Measurements from ENCODE around the gene GSAP.
"Not testable (repeated sequence)": the region's sequence is repeated elsewhere in the genome, so short reads cannot be mapped to it uniquely, and the experiment has no call there.

Gene GSAP, protein sequence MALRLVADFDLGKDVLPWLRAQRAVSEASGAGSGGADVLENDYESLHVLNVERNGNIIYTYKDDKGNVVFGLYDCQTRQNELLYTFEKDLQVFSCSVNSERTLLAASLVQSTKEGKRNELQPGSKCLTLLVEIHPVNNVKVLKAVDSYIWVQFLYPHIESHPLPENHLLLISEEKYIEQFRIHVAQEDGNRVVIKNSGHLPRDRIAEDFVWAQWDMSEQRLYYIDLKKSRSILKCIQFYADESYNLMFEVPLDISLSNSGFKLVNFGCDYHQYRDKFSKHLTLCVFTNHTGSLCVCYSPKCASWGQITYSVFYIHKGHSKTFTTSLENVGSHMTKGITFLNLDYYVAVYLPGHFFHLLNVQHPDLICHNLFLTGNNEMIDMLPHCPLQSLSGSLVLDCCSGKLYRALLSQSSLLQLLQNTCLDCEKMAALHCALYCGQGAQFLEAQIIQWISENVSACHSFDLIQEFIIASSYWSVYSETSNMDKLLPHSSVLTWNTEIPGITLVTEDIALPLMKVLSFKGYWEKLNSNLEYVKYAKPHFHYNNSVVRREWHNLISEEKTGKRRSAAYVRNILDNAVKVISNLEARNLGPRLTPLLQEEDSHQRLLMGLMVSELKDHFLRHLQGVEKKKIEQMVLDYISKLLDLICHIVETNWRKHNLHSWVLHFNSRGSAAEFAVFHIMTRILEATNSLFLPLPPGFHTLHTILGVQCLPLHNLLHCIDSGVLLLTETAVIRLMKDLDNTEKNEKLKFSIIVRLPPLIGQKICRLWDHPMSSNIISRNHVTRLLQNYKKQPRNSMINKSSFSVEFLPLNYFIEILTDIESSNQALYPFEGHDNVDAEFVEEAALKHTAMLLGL

DNA sequence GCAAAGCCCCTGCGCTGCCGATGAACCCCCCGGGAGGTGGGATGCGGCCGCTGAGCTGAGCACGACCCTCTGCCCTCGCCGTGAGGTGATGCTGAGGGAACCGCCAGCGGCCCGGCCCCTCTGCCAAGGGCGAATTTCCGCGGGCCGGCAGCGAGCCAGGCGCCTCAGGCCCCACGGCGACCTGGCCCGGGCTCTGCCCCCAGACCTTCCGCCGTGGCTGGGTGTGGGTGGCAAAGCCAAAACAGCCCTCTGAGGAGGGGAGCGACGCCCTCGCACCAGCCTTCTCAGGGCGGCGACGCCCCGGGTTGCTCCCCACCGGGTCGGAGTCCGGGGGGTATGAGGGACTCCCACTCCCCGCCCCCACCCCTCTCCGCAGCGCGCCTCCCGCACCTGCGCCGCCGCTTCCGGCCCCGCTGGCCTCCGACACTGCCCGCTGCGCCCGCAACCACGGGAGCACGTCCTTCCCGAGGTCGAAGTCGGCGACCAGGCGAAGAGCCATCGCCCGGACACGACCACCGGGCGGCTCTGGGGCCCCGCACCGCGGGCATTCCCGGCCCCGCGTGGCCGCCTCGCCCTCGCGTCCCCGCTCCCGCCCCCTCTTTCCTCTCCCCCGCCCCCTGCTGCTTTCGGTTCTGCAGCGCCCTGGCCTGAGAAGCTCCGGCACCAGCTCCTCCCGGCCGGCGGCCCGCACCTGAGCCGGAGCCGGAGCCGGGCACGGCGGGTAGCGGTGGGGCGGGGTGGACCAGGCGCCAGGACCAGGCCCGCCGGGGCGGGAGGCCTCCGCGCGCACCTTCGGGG is at the start of gene GSAP:
Gene GSAP, minus strand, starts transcription at position 527 of the 798 bp plus-strand sequence. Its CDS starts 28 bp downstream, at position 499.
- peaks cover 44% of the 10 kb centered on the region for H3K4me1 Mint-ChIP-seq
- H3K27ac Mint-ChIP-seq (ENCODE audit: low read depth), result peak within 1 kb of the TSS; percentile 65
- DNase-seq (ENCODE audit: low spot score in 2 of 2) (peak; percentile 15 to 20), ATAC-seq (replicated peaks; ENCODE audit: extremely low read depth, poor library complexity, severe bottlenecking) (peak; percentile 75)
- H3K4me3 Mint-ChIP-seq, result peak within 1 kb of the TSS; percentile 78
- H3K27me3 Mint-ChIP-seq, result no peaks in the 10 kb centered on the region
- H3K9me3 Mint-ChIP-seq, result no peaks in the 10 kb centered on the region
- peaks cover 1% of the 10 kb centered on the region for H3K36me3 Mint-ChIP-seq (ENCODE audit: insufficient read depth)

GRCh38 chr7:77465256-77465655 is 49.1 kb upstream of the GSAP start:
- Mint-ChIP-seq H3K27me3 (no peaks in the 10 kb centered on the region), H3K9me3 (no peaks in the 10 kb centered on the region), H3K27ac (ENCODE audit: low read depth) (no peak overlapping the region), H3K36me3 (ENCODE audit: insufficient read depth) (no peaks in the 10 kb centered on the region), H3K4me1 (no peaks in the 10 kb centered on the region), H3K4me3 (no peak overlapping the region)
- no peak for ATAC-seq (replicated peaks; ENCODE audit: extremely low read depth, poor library complexity, severe bottlenecking)
- DNase-seq (ENCODE audit: low spot score in 2 of 2), result no peak

- no peaks in the 10 kb centered on the region for H3K9me3 Mint-ChIP-seq
- no peak overlapping the region for H3K4me3 Mint-ChIP-seq
- H3K27me3 Mint-ChIP-seq, result no peaks in the 10 kb centered on the region
Measured at GRCh38 chr7:77464589-77464988, 48.4 kb upstream of the GSAP start.

DNA sequence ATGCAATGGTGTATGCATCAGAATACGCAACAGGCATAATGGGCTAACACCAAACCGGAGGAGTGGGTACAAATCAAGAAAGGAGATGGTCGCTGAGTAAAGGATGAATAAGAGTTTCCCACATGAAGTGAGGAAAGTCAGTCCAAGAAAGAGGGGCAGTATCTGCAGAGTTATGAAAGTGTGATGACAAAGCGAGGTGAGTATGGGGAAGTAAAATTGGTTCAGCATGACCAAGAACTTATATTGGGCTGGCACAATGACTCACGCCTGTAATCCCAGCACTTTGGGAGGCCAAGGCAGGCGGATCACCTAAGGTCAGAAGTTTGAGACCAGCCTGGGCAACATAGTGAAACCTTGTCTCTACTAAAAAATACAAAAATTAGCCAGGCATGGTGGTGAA is 47.5 kb upstream of the GSAP start:
- DNase-seq (ENCODE audit: low spot score in 2 of 2); H3K4me3 Mint-ChIP-seq: not testable (repeated sequence)

More at GRCh38 chr7:77464589-77464988, 48.4 kb upstream of the GSAP start:
- DNase-seq (ENCODE audit: low spot score in 2 of 2) (no peak), ATAC-seq (replicated peaks; ENCODE audit: extremely low read depth, poor library complexity, severe bottlenecking) (no peak)
- no peaks in the 10 kb centered on the region for H3K4me1 Mint-ChIP-seq
- no peak overlapping the region for H3K27ac Mint-ChIP-seq (ENCODE audit: low read depth)
- H3K36me3 Mint-ChIP-seq (ENCODE audit: insufficient read depth), result no peaks in the 10 kb centered on the region

DNA sequence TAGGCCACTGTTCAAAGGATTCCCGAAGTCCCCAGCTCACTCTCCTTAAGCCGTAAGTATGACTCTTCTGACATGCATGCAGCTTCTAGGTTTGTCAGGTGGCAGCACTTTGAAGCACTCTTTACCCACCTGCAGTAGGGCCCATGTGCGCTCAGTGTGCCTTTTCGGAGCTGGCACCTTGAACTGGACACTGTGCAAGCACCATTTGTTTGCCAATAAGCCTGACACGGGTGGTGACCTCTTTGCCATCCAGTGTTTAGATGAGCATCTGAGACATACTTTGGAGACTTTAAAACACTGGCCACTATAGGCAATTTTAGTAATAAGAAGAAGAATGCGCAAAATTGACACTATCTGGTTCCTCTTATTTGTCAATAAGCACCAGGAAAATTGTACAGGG is 45.7 kb upstream of the GSAP start:
- H3K27ac Mint-ChIP-seq (ENCODE audit: low read depth), result no peak overlapping the region
- no peaks in the 10 kb centered on the region for H3K9me3 Mint-ChIP-seq
- H3K4me1 Mint-ChIP-seq, result no peaks in the 10 kb centered on the region
- H3K36me3 Mint-ChIP-seq (ENCODE audit: insufficient read depth), result no peaks in the 10 kb centered on the region
- no peak for ATAC-seq (replicated peaks; ENCODE audit: extremely low read depth, poor library complexity, severe bottlenecking)
- no peak overlapping the region for H3K4me3 Mint-ChIP-seq
- DNase-seq (ENCODE audit: low spot score in 2 of 2), result no peak
- no peaks in the 10 kb centered on the region for H3K27me3 Mint-ChIP-seq

More for the DNA sequence above, 47.5 kb upstream of the GSAP start:
- ATAC-seq (replicated peaks; ENCODE audit: extremely low read depth, poor library complexity, severe bottlenecking); H3K36me3 Mint-ChIP-seq (ENCODE audit: insufficient read depth); H3K9me3 Mint-ChIP-seq; H3K27ac Mint-ChIP-seq (ENCODE audit: low read depth); H3K27me3 Mint-ChIP-seq; H3K4me1 Mint-ChIP-seq: not testable (repeated sequence)

- no peaks in the 10 kb centered on the region for H3K9me3 Mint-ChIP-seq
- no peak overlapping the region for H3K4me3 Mint-ChIP-seq
- no peaks in the 10 kb centered on the region for H3K27me3 Mint-ChIP-seq
- H3K27ac Mint-ChIP-seq (ENCODE audit: low read depth), result no peak overlapping the region
- DNase-seq (ENCODE audit: low spot score in 2 of 2) (no peak), ATAC-seq (replicated peaks; ENCODE audit: extremely low read depth, poor library complexity, severe bottlenecking) (no peak)
- no peaks in the 10 kb centered on the region for H3K4me1 Mint-ChIP-seq
- no peaks in the 10 kb centered on the region for H3K36me3 Mint-ChIP-seq (ENCODE audit: insufficient read depth)
Measured at GRCh38 chr7:77461246-77461645, 45.1 kb upstream of the GSAP start.

DNA sequence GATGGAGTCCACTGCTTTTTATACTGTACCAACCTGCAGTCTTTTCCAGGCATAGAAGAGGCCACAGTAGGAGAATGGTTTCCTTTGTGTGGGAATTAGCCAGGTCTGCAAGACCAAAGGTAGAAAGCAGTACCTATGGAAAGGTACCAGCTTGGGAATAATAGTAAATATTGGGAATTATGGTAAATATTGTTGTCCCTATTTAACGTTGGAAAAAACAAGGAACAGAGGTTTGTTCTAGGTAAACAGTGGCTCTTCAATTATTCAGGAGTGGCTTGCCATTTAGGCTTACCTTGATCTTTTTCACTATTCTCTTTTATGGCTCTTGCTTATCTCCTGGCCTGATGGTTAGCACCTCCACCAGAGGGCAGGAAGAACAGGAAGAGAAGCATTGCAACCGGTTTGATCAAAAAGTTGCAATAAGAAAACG is 43.9 kb upstream of the GSAP start:
- H3K9me3 Mint-ChIP-seq, result no peaks in the 10 kb centered on the region
- H3K4me3 Mint-ChIP-seq, result no peak overlapping the region
- ATAC-seq (replicated peaks; ENCODE audit: extremely low read depth, poor library complexity, severe bottlenecking) (no peak), DNase-seq (ENCODE audit: low spot score in 2 of 2) (no peak)
- H3K27me3 Mint-ChIP-seq, result no peaks in the 10 kb centered on the region
- no peak overlapping the region for H3K27ac Mint-ChIP-seq (ENCODE audit: low read depth)
- H3K36me3 Mint-ChIP-seq (ENCODE audit: insufficient read depth), result no peaks in the 10 kb centered on the region
- no peaks in the 10 kb centered on the region for H3K4me1 Mint-ChIP-seq

- no peak for ATAC-seq (replicated peaks; ENCODE audit: extremely low read depth, poor library complexity, severe bottlenecking)
- Mint-ChIP-seq H3K27ac (ENCODE audit: low read depth) (no peak overlapping the region), H3K4me3 (no peak overlapping the region), H3K27me3 (no peaks in the 10 kb centered on the region), H3K4me1 (no peaks in the 10 kb centered on the region), H3K36me3 (ENCODE audit: insufficient read depth) (no peaks in the 10 kb centered on the region), H3K9me3 (no peaks in the 10 kb centered on the region)
- no peak for DNase-seq (ENCODE audit: low spot score in 2 of 2)
Measured at GRCh38 chr7:77459311-77459726, 43.2 kb upstream of the GSAP start.

DNA sequence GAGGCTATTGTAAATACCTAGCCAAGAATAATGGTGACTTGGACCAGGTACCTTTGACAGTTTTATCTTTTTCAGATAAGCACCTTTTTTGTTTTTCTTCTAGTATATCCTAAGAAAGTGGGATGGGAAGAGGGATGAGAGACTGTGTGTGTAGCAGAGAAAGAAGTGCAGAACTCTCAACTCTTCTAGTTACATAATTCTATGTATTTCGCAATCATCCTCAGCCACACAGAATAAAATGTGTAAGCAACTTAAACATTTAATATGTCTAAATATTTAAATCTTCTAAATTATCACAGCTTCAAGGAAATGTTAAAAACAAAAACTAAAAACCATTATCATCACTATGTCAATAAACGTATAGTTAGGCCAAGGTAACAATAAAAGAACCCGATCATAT is 42.6 kb upstream of the GSAP start:
- DNase-seq (ENCODE audit: low spot score in 2 of 2) (no peak), ATAC-seq (replicated peaks; ENCODE audit: extremely low read depth, poor library complexity, severe bottlenecking) (no peak)
- H3K27ac Mint-ChIP-seq (ENCODE audit: low read depth), result no peak overlapping the region
- no peaks in the 10 kb centered on the region for H3K9me3 Mint-ChIP-seq
- H3K4me1 Mint-ChIP-seq, result no peaks in the 10 kb centered on the region
- H3K27me3 Mint-ChIP-seq, result no peaks in the 10 kb centered on the region
- no peak overlapping the region for H3K4me3 Mint-ChIP-seq
- no peaks in the 10 kb centered on the region for H3K36me3 Mint-ChIP-seq (ENCODE audit: insufficient read depth)

DNA sequence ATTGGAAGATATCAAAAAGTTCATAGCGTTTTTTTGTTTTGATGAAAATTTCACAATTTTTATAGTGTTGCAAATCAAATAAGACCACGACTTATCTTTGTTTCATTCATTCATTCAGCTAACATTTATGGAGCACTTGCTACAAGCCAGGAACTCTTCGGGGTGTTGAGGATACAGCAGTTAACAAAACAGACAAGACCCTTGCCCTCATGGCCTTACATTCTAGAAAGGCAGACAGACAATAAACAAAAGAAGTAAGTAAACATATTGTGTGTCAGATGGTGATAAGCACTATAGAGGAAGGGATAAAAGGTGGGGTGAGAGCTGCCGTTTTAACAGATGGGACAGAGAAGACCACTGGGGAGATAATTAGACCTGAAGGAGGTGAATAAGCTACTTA is 41.6 kb upstream of the GSAP start:
- H3K36me3 Mint-ChIP-seq (ENCODE audit: insufficient read depth), result no peaks in the 10 kb centered on the region
- H3K9me3 Mint-ChIP-seq, result no peaks in the 10 kb centered on the region
- DNase-seq (ENCODE audit: low spot score in 2 of 2) (no peak), ATAC-seq (replicated peaks; ENCODE audit: extremely low read depth, poor library complexity, severe bottlenecking) (no peak)
- no peak overlapping the region for H3K4me3 Mint-ChIP-seq
- H3K4me1 Mint-ChIP-seq, result no peaks in the 10 kb centered on the region
- no peaks in the 10 kb centered on the region for H3K27me3 Mint-ChIP-seq
- peak overlapping the region; percentile 19 for H3K27ac Mint-ChIP-seq (ENCODE audit: low read depth)

DNA sequence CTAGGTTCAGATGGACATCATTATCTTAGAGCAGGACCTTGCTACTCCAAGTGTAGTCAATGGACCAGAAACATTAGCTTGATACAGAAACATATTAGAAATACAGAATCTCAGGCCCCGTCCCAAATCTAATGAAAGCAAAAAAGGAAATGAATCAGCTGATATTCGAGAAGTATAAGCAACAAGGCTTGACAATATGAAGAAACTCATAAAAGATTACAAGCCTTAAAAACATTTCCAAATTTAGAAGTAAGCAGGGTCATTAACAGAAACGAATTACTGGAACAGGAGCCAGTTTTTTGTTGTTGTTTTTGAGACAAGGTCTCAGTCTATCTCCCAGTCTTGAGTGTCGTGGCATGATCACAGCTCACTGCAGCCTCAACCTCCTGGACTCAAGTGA is 40.5 kb upstream of the GSAP start:
- ATAC-seq (replicated peaks; ENCODE audit: extremely low read depth, poor library complexity, severe bottlenecking) (no peak), DNase-seq (ENCODE audit: low spot score in 2 of 2) (no peak)
- no peaks in the 10 kb centered on the region for H3K36me3 Mint-ChIP-seq (ENCODE audit: insufficient read depth)
- no peaks in the 10 kb centered on the region for H3K9me3 Mint-ChIP-seq
- no peak overlapping the region for H3K4me3 Mint-ChIP-seq
- no peaks in the 10 kb centered on the region for H3K27me3 Mint-ChIP-seq
- peaks cover 3% of the 10 kb centered on the region for H3K4me1 Mint-ChIP-seq
- H3K27ac Mint-ChIP-seq (ENCODE audit: low read depth), result no peak overlapping the region

DNA sequence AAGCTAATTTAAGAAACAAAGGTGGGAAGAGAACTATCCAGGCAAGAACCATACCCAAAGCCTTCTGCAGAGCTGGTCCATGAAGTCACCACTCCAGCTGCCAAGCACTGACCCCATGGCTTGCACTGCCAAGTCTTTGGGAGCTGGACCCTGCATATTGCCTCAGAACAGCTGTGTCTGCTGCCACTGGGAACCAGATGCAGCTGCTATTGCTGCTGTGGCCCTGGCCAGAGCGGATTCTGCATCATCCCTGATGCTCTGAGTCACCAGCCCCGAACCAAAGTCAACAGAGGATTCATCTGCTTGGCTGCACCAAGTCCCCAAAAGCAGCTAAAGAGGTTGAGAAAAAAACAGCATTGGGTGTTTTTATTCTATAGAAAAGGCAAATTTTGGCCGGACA is 39.2 kb upstream of the GSAP start:
- H3K36me3 Mint-ChIP-seq (ENCODE audit: insufficient read depth), result no peaks in the 10 kb centered on the region
- no peak for DNase-seq (ENCODE audit: low spot score in 2 of 2)
- H3K4me3 Mint-ChIP-seq, result no peak overlapping the region
- H3K27ac Mint-ChIP-seq (ENCODE audit: low read depth), result no peak overlapping the region
- H3K4me1 Mint-ChIP-seq, result peaks cover 6% of the 10 kb centered on the region
- ATAC-seq (replicated peaks; ENCODE audit: extremely low read depth, poor library complexity, severe bottlenecking), result no peak
- no peaks in the 10 kb centered on the region for H3K27me3 Mint-ChIP-seq
- H3K9me3 Mint-ChIP-seq, result no peaks in the 10 kb centered on the region
